Hindlimb muscle (tissue), 1 donor: ENCODE data around the gene CLIP1. TPM values are rescaled to one million over a fixed set of nuclear protein-coding genes. Genes with fewer than 3 reads are reported as not detected.
A peak's percentile ranks its signal among the peaks of the same experiment; 100 is the strongest.
"Not testable (repeated sequence)": the region's sequence is repeated elsewhere in the genome, so short reads cannot be mapped to it uniquely, and the experiment has no call there.

Experiments
- DNase-seq: peaks from one replicate; pipeline ENCODE4 v3.0.0-alpha.2; 2013
- polyA plus RNA-seq: library from polyadenylated mRNA; unstranded; fragments of 120-200 nt; gene quantifications from one replicate; pipeline ENCODE4 v1.2.1, GENCODE V29; 2013; ENCODE audit not compliant: insufficient read length

The CLIP1 gene
- polyA plus RNA-seq, 1 donor = 21.7 TPM

DNA sequence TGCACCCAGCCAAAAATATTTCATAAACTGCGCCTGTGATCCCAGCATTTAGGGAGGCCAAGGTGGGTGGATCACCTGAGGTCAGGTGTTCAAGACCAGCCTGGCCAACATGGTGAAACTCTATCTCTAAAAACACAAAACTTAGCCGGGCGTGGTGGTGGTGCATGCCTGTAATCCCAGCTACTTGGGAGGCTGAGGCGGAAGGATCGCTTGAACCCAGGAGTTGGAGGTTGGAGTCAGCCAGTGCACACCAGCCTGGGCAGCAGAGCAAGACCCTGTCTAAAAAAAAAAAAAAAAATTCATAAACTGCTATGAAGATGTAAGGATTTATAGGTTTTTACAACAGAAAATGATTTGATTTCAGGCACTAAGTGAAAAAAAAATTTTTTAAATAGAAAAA is 6.6 kb upstream of the CLIP1 start:
- not testable (repeated sequence) for DNase-seq

DNA sequence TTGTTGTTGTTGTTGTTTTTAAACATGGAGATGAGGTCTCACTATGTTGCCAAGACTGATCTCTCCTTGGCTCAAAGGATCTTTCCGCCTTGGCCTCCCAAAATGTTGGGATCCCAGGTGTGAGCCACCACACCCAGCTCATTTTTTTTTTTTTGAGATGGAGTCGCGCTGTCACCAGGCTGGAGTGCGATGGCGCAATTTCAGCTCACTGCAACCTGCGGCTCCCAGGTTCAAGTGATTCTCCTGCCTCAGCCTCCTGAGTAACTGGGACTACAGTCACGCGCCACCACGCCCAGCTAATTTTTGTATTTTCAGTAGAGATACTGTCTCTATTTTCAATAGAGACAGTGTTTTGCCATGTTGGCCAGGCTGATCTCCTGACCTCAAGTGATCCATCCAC is 4.9 kb upstream of the CLIP1 start:
- DNase-seq = no peak

DNA sequence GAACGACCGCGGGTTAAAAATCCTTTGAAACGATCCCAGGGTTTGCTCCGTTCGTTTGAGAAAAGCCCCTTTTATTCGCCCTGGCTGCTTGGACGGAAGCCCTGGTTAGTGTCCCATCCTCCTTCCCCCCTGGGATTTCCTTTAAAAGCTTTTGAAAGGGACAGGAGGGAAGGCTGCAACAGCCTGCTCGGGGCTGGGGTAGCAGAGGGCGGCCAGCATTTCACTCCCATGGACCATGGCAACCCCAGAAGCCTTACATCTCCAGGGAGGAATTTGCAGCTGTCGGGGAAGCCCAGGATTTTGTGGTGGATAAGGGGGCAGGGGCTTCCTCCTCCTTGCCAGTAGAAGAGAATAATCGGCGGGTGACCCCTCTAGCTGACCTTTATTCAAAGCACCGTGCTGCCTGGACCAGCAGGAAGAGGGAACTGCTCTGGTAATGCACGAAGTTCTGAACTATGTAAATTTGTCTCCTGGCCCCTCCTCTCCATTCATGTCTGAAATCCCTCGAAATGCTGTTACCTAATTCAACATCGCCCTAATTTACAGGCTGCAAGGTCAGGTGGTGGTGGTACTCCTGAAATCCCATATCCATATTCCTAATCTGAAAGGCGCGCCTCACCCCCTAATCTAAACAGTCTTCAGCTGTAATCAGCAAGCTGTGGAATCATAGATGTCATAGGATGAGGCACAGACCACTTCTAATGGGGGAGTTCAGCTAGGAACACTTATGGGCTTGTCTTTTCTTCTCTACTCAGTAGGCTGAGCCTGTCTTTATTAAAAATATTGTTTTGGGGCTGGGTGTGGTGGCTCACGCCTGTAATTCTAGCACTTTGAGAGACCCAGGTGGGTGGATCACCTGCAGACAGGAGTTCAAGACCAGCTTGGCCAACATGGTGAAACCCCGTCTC is 1.0 kb upstream of the CLIP1 start:
- DNase-seq = peak; percentile 22

DNA sequence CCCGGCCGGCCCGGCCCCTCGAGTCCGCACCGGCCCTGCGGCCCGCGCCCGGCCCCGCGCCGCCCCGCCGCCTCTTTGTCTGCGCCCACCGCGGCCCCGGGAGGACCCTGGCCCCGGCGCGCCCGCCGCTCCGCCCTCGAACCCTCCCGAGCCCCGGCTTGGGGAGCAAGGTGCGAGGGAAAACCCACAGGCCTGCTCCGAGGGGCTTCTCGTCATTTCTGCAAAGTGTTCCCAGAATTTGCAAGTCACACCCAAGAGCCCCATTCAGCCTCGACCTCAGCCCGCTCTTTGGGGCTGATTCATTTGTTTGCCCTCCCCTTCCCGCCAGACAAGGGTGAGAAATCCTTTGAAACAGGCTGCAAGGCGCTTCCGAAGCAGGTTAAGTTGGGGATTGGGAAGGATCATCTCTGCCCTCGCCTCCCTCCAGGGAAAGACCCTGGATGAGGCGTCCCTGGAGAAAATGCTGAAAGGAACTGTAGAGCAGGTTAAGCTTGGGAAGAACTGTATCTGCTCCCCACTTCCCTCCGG is 325 bp upstream of the CLIP1 start:
- DNase-seq = peak; percentile 26

DNA sequence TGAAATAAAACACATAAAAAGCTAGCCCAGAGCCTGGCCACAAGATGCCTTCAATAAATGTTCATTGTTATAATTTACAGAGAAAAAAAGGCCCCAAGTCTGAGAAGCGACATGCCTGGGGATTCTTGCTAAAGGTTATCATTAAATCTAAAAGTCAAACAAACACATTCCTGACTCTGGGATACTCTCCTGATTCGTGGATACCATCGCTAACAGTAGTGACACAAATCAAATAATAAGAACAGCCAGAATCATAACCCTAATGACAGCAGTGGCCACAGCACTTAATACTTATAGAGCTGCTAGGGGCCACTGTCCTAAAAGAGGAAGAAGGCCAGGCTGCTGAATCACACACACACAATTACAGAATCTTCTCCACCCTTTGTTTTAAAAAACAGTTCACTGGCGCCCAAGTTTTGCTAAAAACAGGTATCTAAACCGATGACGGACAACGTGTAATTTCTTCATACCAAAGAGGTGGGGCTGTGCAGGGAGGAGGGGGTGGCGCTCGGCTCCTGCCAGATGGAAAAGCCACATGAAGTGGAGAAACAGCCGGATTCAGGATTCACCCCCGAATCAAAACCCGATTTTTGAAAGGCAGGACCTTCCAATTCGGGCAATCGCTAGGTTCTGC is 1.2 kb downstream of the CLIP1 start:
- peak; percentile 43 for DNase-seq

DNA sequence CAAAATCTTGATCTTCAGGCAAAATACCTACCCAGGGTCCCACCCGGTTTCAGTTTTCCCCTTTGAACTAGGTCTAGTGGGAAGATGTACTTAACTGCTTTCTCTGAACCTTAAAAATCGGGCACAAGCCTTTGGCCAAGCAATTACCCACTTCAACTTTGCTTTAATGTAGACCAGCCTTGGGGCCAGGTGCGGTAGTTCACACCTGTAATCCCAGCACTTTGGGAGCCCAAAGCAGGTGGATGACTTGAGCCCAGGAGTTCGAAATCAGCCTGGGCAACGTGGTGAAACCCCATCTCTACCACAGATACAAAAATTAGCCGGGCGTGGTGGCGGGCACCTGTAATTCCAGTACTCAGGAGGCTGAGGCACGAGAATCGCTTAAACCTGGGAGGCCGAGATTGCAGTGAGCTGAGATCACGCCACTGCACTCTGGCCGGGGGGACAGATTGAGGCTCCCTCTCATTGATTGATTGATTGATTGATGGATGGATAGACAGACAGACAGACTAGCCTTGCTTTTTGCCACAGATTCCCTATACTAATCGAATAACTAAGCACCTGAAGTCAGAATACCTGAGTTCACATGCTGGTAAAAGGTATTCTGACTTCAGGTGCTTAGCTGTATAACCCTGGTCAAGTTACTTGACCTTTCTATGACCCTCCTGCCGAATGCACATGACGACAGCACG is 1.9 kb downstream of the CLIP1 start:
- no peak for DNase-seq

DNA sequence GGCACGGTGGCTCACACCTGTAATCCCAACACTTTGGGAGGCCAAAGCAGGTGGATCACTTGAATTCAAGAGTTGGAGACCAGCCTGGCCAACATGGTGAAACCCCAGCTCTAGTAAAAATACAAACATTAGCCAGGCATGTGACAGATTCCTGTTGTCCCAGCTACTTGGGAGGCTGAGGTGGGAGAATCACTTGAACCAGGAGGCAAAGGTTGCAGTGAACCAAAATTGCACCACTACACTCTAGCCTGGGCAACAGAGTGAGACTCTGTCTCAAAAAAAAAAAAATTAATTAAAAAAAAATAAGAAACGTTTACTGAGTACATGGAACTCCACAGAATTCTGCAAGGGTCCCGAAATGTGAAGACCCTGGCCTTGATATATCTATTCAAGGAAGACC is 3.4 kb downstream of the CLIP1 start:
- DNase-seq = not testable (repeated sequence)

DNA sequence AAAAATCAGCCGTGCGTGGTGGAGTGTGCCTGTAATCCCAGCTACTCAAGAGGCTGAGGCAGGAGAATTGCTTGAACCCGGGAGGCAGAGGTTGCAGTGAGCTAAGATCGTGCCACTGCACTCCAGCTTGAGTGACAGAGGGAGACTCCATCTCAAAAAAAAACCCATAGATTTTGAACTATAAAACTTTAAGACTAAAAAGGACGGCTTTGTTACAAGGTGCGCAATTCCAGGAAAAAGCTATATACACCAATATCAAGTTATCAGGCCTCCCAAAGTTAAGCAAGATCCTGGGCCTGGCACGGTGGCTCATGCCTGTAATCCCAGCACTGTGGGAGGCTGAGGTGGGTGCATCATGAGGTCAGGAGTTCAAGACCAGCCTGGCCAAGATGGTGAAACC is 6.8 kb downstream of the CLIP1 start:
- not testable (repeated sequence) for DNase-seq

DNA sequence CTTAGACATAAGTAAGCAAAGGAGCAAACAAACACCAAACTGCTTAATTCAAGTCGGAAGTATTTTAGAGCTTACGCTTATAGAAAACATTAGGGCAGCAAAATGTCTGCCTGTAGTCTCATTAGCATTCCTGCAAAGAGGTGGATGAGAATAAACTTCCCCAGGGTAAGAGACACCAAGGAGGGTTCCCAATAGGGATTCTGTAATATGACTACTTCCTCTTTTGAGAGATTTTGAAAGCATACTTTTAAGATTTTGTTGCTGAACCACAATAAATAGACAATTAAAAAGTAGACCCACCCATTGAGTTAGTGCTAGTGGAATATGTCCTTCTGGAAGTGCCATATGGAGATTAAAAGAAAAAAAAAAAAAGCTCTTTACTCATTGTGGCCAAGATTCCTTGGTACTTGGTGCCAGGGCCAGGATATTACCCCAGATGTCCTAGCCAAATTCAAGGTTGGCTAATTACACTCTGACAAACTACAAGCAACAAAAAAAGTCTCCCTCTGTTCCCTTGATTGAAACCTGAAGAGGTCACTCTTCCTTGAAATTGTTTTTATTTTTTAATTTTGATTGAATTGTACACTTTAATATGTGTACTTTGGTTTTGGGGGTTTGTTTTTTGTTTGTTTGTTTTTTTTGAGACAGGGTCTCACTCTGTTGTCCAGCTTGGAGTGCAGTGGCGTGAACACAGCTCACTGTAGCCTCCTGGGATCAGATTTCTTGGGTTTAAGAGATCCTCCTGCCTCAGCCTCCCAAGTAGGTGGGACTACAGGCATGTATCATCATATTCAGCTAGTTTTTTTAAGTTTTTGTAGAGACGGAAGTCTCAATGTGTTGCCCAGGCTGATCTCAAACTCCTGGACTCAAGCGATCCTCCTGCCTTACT is 8.7 kb downstream of the CLIP1 start:
- DNase-seq = no peak

DNA sequence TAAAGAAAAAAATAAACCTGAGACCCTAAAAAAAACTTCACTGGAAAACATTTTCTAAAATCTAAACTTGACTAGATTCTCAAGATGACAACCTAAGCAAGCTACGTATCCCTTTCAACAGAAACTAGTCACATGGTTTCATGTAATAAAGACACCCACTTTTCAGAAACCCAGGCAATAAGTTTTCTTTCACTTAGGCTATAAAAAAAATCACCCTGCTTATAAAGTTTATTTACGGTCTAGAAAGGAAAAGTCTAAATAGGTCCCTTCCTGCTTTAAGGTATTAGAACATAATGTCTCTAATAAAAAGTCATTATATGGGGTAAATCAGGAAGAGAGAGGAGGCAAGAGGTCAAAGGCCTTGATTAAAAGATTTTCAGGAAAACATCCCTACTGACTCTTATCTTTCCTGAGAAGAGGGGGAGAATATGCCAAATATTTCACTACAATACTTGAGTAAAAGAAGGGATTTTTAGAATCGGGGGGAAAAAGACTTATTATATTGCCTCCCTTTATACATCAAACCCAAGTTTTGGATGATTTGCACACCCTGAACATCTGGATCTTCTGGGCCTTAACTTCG is 9.5 kb downstream of the CLIP1 start:
- DNase-seq = no peak

DNA sequence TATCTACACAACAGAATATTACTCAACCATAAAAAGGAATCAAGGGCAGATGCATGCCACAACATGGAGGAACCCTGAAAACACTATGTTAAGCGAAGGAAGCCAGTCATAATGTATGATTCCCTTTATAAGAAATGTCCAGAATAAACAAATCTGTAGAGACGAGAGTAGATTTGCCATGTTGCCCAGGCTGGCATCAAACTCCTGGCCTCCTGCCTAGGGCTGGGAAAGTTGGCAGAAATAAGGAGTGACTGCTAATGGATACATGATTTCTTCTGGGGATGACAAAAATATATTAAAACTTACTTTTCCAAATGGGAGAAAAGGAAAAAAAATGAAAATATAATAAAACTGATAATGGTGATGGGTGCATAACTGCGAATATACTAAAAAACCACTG is 10.9 kb downstream of the CLIP1 start:
- DNase-seq = no peak

DNA sequence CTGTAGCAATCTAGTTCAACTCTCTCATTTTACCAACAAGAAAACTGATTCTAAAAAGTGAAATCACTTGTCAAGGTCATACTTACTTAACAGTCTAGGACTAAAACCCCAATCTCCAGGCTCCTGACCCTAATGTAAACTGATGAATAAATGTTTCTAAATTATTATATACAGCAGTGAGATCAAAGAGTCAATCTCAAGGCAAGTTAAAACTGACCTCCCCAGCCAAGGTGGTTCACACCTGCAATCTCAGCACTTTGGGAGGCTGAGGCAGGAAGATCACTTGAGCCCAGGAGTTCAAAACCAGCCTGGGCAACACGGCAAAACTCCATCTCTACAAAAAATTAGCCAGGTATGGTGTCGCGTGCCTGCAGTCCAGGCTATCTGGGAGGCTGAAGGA is 15.3 kb downstream of the CLIP1 start:
- no peak for DNase-seq

DNA sequence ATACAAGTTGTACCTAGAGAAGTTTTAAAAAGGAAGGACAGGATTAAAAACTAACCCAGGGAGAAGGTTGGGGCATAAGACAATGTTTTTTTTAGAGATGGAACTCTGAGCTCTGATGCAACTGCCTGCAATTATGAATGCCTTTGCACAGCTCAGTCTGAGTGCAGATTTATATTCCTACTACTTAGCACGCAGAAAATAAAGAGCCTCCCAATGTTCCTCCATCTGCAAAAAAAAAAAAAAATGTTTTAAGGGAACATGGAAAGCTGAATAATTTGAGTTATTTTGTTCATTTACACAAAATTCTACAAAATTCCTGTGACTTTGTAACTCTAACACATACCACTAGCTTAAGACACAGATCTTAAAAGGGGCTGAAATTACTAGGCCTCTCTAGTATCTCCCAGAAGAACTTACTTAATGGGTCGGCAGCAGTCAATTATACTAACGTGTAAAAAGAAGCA is 15.7 kb downstream of the CLIP1 start:
- no peak for DNase-seq

DNA sequence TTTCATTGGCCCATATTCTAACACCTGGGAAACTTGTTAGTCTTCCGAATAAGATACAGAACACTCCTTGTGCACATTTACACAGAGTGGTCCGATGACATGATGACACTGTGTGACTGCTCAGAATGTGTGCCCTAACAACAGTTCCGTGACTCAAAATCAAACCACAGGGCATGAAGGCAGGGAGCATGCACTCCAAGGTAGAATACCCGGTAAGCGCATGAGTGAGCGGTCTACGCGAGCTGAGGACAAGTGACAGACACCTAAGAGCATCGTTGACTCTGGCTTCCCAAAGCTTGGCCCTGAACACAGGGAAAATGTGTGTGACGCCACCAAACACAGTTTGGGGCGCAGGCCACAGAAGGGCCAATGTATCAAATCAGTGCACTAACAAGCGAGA is 18.6 kb downstream of the CLIP1 start:
- DNase-seq = no peak

DNA sequence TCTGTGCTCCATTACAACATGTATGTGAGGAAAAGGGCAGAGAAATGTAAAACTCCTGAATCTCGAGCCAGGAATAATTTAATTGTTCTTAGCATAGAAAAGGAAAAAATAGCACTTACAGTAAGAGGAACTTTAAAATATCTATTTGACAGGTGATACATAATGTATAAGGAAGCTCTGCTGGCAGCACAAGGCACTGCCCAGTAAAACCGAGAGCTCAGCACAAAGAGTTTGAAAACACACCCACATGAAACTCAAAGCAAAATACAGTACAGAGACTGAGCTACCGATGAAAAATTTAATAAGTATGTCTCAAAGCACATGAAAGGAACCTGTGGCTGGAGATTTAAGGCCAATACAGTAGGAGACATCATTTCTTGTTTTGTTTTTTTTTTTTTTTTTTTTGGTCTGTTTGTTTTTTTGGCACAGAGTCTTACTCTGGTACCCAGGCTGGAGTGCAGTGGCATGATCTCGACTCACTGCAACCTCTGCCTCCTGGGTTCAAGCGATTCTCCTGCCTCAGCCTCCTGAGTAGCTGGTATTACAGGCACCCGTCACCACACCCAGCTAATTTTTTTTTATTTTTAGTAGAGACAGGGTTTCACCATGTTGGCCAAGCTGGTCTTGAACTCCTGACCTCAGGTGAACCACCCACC is 19.2 kb downstream of the CLIP1 start:
- no peak for DNase-seq

DNA sequence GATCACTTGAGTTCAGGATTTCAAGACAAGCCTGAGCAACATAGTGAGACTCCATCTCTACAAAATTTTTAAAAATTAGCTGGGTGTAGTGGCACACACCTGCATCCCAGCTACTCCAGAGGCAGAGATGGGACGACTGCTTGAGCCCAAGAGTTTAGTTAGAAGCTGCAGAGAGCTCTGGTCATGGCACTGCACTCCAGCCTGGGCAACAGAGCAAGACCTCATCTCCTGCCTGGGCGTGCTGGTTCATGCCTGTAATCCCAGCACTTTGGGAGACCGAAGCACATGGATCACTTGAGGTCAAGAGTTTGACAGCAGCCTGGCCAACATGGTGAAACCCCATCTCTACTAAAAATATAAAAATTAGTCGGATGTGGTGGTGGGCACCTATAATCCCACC is 20.2 kb downstream of the CLIP1 start:
- no peak for DNase-seq

DNA sequence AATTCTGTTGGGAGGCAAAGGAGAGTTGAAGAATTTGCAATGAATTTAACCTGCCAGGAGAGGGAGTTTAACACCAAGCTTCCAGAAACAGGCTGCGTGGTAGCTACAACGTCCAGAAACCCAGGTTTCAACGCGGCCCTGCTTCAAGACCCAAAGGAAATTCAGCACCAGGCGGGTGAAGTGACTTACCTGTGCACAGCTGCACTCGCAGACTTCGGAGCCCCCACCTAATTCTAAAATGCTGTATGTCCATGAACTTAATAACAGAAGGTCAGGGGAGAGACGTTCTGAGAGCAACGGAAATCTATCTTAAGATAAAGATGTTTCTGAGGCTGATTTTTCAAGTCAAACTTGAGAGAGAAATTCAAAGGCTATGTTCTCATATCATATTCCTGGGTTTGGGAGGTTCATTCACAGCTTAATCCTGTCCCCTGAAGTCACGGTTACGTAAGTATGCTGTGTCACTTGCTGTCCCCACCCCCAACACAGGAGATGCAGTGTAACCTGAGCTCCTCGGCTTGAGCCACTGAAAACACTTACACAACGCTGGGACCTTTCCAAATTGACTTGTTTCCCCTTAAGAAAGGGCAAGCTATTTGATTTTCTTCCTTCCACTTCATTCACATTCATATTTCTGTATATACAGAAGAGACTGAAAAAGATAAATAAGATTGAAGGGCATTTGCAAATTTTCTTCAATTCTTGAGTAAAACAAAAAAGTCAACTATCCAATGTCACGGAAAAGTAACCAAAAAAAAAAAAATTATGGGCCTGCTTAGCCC is 22.7 kb downstream of the CLIP1 start:
- DNase-seq = peak; percentile 71

DNA sequence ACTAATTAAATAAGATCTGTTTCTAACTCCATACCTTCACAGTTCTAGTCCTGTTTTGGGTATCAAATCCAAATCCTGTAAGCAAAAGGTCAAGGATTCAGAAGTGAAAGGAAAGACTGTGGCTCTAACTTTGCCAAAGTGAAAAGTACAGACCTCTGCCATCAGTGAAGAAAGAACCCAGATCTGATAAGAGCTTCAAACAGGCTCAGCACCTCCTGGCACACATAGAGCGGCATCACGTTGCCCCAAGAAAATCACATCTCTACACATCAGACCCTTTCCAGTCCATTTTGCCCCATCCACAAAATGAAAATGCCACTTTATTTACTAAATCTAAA is 23.2 kb downstream of the CLIP1 start:
- no peak for DNase-seq

DNA sequence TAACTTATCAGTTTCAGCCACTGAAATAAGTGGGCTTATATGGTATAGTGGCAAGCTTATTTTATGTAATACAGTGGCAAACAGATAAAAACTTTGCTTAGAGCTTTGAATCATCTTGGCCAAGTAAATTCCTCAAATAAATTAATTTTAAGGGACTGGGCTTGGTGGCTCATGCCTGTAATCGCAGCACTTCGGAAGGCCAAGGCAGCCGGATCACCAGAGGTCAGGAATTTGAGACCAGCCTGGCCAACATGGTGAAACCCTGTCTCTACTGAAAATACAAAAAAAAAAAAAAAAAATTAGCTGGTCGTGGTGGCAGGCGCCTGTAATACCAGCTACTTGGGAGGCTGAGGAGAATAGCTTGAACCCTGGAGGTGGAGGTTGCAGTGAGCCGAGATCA is 24.5 kb downstream of the CLIP1 start:
- DNase-seq = not testable (repeated sequence)

DNA sequence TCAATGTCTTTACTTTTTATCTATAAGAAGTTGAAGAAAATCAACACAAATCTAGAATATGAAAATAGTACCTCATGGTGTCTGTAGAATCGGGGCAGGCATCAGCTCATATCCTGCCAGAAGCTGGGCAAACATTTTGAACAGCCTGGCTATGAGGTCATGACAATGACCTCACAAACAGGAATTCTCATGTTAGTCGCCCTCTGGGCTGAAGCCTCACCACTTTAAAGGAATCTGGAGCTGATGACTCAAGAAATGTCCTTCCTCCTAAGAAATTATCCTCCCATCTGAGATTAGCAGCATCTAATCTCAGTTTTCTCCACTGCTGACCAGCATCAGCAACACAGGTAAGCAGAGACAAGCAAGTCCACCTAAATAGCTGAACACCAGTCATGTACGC is 27.1 kb downstream of the CLIP1 start:
- DNase-seq = no peak
